HL-60 (cell line): ENCODE measurements around the gene ISCU.

ENCODE experiments used
- CTCF ChIP-seq: IDR thresholded peaks from one replicate; pipeline ENCODE4 v1.5.1; 2011; ENCODE audit warnings: low read length, control low read depth, inconsistent platforms; ENCODE audit not compliant: insufficient read depth
- POLR2AphosphoS5 ChIP-seq: IDR thresholded peaks from 2 replicates; pipeline ENCODE4 v1.6.1; 2012; ENCODE audit warnings: low read depth
- REST ChIP-seq: IDR thresholded peaks from 2 replicates; pipeline ENCODE4 v1.6.1; 2012; ENCODE audit warnings: low read depth; ENCODE audit not compliant: insufficient replicate concordance

DNA sequence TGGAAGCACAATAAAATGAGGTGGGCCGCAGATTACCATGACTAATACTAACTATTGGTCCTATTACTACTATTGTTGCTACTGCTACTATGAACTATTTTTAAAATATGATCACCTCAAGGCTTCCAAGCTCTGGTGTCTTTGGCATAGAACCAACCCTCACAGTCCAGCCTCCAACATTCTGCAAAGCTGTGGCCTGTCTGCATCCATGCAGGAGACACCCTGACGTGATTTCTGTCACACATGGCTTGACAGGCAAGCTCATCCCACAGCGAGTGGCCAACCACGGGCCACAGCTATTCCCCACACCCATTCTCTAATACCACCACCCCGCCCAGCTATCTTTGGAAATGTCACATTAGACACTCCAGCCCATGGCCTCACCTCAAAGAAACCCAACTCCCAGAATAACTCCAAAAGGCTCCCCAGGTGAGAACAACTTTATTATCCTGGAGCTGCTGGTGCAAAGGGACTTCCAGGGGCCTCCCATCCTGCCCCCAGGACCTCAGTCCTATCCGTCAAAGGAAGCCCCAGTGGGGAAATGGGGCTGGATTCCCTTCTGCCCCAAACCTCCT is 14.4 kb downstream of the ISCU start:
- TF ChIP-seq POLR2AphosphoS5 (no peak), CTCF (no peak), REST (no peak)
